ENCODE measurements around the gene LTBP3.

LTBP3 gene

GRCh38 chr11:65538232-65538914 is 19.8 kb downstream of the LTBP3 start:
- H3K4me3 ChIP-seq (ENCODE audit: low read depth, low read length) = no peak overlapping the region
- TF ChIP-seq CTCF (conservative IDR thresholded peaks at IDR 0.05; ENCODE audit: low read depth, low read length) = no peak
- DNase-seq (ENCODE audit: low read depth) = no peak

- no peak for DNase-seq (ENCODE audit: low read depth)
- no peak for TF ChIP-seq CTCF (conservative IDR thresholded peaks at IDR 0.05; ENCODE audit: low read depth, low read length)
- no peak overlapping the region for H3K4me3 ChIP-seq (ENCODE audit: low read depth, low read length)
Measured at GRCh38 chr11:65537620-65538231, 20.4 kb downstream of the LTBP3 start.

- no peak for DNase-seq (ENCODE audit: low read depth)
- TF ChIP-seq CTCF (conservative IDR thresholded peaks at IDR 0.05; ENCODE audit: low read depth, low read length) = no peak
- H3K4me3 ChIP-seq (ENCODE audit: low read depth, low read length) = no peak overlapping the region
Measured at GRCh38 chr11:65537296-65537597, 20.9 kb downstream of the LTBP3 start.

- no peak for DNase-seq (ENCODE audit: low read depth)
- H3K4me3 ChIP-seq (ENCODE audit: low read depth, low read length) = no peak overlapping the region
- TF ChIP-seq CTCF (conservative IDR thresholded peaks at IDR 0.05; ENCODE audit: low read depth, low read length) = no peak
Measured at GRCh38 chr11:65536412-65537295, 21.5 kb downstream of the LTBP3 start.

- no peak overlapping the region for H3K4me3 ChIP-seq (ENCODE audit: low read depth, low read length)
- no peak for DNase-seq (ENCODE audit: low read depth)
- TF ChIP-seq CTCF (conservative IDR thresholded peaks at IDR 0.05; ENCODE audit: low read depth, low read length) = no peak
Measured at GRCh38 chr11:65535102-65535501, 23.1 kb downstream of the LTBP3 start.

- DNase-seq (ENCODE audit: low read depth) = no peak
- H3K4me3 ChIP-seq (ENCODE audit: low read depth, low read length) = no peak overlapping the region
- no peak for TF ChIP-seq CTCF (conservative IDR thresholded peaks at IDR 0.05; ENCODE audit: low read depth, low read length)
Measured at GRCh38 chr11:65532388-65533064, 25.6 kb downstream of the LTBP3 start.

All from choroid plexus epithelial cell (primary cell).